DND-41 (cell line): ENCODE results near the gene TLCD3B.

Experiments
- EZH2 ChIP-seq: IDR thresholded peaks from 3 replicates; pipeline ENCODE4 v1.6.1; 2012; ENCODE audit warnings: borderline replicate concordance, low read depth, mild to moderate bottlenecking, moderate library complexity, low read length, inconsistent platforms; ENCODE audit not compliant: severe bottlenecking
- TF ChIP-seq, protein P1 (sequence below): IDR thresholded peaks from 2 replicates; pipeline ENCODE4 v1.5.1; 2012; ENCODE audit warnings: borderline replicate concordance, low read length, moderate library complexity, mild to moderate bottlenecking; ENCODE audit not compliant: poor library complexity, severe bottlenecking; ENCODE audit errors: extremely low read depth

DNA sequence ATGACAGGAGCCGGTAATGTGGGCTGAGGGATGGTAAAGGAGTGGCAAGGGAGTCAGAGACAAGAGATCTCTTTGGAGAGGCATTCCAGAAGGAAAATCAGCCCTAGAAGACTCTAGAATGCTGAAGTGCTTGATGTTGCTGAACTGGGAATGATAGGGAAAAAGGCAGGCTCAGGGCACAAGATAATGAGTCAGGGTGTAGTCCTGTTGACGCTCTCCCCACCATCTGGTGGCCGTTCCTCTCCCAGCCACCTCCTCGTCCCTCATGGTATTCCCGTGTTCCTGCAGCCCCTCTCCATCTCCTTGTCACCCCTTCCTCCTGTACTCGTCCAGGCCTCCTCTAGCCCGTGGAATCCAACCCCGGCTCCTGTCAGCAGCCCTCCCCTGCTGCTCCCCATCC is 23.4 kb upstream of the TLCD3B start:
- no peak for TF ChIP-seq EZH2
- TF ChIP-seq, protein P1, sequence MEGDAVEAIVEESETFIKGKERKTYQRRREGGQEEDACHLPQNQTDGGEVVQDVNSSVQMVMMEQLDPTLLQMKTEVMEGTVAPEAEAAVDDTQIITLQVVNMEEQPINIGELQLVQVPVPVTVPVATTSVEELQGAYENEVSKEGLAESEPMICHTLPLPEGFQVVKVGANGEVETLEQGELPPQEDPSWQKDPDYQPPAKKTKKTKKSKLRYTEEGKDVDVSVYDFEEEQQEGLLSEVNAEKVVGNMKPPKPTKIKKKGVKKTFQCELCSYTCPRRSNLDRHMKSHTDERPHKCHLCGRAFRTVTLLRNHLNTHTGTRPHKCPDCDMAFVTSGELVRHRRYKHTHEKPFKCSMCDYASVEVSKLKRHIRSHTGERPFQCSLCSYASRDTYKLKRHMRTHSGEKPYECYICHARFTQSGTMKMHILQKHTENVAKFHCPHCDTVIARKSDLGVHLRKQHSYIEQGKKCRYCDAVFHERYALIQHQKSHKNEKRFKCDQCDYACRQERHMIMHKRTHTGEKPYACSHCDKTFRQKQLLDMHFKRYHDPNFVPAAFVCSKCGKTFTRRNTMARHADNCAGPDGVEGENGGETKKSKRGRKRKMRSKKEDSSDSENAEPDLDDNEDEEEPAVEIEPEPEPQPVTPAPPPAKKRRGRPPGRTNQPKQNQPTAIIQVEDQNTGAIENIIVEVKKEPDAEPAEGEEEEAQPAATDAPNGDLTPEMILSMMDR: no peak
